HG02623 (cell line): Measurements from ENCODE around the gene DNAJB1.

Experiments
- ATAC-seq: cut with Tn5 transposase; IDR thresholded peaks from one replicate; pipeline ENCODE4 v1.9.1; 2021; ENCODE audit warnings: moderate library complexity; ENCODE audit not compliant: unreplicated experiment

Gene DNAJB1

DNA sequence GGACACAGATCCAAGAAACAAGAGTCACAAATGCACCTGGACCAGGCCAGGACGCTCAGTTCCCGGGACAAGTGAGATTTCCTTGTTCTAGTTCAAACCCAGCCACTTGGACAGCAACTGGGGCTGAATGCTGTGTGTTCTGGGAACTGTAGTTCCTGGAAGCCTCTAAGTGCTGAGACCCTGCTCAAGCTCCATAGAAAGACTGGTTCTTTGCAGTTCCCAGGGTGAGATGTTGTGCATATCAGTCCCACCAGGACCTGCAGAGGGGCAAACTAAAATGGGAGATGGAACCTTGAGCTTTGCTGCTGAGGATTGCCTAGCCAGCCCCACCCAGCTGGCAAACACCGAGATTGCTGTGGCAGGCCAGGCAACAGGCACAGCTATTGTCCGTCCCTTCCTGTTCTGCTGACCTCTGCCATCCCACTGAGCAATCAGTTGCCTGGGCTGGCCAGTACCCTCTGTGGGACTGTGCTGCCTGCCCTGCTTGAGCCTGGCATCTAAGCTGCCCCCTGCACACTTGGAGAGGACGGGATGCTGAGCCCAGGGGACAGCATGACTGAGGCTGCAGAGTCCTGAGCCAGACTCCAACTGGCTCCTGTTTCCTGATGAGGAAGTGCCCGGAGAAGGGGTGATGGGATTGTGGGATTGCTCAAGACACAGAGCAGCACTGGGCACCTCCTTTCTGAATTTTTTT lies 20.8 kb downstream of the DNAJB1 start:
- no peak for ATAC-seq

DNA sequence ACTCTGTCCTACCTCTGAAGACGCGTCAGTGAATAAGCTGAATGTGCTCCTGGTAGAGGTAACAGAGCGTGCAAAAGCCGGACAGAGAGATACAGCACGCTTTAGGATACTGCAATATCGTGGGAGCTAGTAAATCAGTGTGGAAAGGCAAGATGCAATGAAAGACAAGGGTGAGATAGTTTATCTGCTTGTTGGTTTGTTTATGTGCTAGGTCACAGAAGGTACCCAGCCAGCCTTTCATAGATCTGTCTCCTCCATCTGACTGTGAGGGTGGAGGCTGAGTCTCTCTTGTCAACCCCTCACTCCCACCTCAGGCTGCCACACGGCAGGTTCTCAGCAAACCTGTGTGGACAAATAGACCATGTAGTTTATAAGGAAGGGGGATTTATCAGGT lies 21.4 kb downstream of the DNAJB1 start:
- ATAC-seq: no peak

DNA sequence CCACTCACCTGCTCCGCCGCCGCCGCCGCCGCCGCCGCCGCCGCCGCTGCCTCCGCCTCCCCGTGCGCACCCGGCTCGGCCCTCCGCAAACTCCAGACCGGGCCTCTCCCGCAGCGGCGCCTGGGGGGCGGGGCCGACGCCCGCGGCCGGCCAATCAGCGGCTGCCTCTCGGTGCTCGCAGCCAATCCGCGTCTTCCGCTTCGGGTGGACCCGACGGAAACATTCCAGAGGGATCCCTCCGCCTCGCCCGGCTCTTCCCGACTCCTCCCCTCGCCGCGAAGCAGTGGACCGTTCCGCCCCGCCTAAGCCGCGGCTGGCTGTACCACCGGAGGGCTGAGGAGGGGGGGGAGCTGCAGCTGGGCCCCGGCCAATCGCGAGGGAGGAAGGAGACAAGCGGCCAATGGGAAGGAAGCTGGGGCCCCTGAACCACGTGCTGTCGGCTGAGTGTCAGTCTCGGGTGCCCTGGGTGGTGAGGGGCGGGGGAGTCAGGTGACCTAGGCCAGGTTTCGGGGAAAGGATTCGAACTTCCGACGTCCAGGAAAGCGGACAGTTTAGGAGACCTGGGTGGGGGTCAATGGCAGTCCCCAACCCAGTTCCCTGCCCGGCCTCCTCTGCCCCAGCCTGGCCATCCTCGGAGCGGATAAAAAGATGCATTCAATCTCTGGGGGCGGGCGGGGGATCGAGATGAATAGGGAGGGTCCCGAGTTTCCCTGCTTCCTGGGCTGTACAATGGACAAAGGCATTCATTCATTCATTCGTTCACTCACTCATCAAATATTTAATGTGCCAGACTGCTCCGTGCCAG lies 22.0 kb downstream of the DNAJB1 start, which contains the start of gene GIPC1:
Gene GIPC1 (minus strand): TSS at position 99 of the 805 bp plus-strand sequence. CDS start 13,151 bp downstream, outside the sequence.
- ATAC-seq: no peak

DNA sequence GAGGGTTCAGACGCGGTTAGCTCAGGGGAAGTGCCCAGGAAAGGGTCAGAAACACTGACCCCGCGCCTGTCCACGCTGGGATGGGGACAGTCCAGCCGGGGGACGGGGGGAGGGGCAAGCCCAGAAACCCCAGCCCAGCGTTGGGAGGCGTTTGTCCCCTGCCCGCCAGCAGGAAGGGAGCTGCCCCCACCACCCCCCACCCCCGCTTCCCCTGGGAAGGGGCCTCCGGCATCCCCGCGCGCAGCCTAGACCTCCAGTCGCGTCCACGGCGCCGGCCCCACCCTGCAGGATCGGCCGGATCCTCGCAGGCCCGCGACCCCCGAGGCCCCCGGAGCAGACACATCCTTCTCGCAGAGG lies 22.5 kb downstream of the DNAJB1 start:
- ATAC-seq: no peak

DNA sequence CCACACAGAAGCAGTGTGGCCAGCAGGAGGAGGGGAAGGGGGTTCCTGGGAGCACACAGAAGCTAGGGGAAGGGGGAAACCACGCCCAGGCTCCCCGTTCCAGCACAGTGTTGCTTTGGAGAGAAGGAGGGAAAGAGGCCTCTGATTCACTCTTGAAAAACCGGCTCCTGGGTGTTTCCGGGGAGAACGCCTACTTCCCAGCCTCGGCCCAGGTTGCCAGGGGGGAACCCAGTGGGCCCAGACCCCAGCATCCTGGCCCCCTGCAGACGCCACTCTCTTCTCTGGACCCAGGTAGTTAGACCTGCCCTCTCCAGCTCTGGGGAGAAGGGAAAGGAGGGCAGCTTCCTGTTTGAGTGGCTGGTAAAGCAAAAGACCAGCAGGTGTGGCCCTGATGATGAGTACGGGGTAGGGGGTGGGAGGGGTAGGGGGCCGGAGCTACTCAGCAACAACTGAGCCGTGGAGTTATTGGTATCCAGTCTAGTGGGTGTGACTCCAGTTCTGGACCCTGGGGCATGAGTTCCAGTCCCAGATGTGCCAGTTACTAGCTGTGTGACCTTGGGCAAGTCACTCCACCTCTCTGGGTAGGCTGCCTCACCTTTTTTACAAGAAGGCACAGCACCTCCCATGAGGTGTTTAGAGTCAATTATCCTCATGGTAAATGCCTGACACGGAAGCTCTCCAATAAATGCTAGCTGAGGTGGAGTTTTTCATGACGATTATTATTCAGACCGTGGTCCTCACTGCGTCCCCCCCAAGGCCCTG lies 23.1 kb downstream of the DNAJB1 start:
- ATAC-seq: no peak

DNA sequence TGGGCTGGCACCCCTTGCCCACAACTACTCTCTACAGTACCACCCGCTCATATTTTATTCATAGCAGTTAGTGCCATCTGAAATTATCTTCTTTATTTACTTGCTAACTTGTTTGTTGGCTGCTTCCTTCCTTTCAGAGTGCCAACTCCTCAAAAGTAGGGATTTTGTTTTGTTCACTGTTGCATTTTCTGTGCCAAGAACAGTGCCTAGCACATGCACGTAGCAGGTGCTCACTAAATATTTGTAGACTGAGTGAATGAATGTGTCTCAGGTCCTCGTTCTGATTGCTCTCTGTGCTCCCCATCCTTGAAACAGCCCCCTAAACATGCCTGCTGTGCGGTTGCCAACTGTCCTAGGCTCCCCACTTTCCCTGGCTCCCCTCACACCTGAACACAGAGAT lies 23.8 kb downstream of the DNAJB1 start:
- ATAC-seq: no peak

DNA sequence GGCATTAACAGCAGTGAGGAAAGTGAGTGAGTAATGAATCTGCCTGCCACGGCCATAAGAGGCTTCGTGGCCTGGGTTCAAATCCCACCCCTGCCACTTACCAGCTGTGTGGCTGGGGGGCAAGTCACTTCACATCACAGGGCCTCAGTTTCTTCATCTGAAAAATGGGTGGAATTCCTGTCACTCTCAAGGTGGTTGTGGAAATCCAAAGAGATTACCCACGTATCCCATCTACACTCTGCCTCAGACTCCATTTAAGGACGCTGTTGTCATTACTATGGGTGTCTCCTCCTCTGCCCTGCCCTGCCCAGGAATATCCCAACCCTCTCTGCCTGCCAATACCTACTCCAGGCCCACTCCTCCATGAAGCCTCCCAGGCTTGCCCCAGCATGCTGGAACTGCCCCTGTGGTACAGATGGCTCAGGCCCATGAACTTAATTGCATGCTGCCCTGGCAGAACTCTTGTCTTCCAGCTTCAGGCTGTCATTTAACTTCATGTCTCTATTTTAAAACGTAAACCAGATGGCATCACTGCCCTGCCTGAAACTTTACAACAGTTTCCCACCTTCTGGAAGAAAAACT lies 25.4 kb downstream of the DNAJB1 start:
- ATAC-seq: no peak

DNA sequence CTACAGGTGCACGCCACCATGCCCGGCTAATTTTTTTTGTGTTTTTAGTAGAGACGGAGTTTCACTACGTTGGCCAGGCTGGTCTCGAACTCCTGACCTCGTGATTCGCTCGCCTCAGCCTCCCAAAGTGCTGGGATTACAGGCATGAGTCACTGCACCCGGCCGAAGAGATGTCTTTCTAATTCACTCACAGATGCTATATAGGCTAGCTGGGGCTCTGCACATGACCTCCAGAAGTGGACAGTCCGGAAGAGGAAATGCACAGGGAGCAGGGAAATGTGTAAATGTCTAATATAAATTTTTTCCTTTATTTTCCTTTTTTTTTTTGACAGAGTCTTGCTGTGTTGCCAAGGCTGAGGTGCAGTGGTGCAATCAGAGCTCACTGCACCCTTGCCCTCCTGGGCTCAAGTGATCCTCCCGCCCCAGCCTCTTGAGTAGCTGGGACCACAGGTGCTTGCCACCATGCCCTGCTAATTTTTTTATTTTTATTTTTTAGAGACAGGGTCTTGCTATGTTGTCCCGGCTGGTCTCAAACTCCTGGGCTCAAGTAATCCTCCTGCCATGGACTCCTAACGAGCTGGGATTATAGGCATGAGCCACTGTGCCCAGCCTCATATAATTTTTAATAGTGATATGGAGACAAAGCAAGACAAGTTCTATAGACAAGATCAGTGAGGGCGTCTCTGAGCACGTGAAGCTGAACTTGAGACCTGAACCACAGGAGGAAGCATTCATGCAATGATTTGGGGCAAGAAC lies 30.6 kb downstream of the DNAJB1 start:
- no peak for ATAC-seq

DNA sequence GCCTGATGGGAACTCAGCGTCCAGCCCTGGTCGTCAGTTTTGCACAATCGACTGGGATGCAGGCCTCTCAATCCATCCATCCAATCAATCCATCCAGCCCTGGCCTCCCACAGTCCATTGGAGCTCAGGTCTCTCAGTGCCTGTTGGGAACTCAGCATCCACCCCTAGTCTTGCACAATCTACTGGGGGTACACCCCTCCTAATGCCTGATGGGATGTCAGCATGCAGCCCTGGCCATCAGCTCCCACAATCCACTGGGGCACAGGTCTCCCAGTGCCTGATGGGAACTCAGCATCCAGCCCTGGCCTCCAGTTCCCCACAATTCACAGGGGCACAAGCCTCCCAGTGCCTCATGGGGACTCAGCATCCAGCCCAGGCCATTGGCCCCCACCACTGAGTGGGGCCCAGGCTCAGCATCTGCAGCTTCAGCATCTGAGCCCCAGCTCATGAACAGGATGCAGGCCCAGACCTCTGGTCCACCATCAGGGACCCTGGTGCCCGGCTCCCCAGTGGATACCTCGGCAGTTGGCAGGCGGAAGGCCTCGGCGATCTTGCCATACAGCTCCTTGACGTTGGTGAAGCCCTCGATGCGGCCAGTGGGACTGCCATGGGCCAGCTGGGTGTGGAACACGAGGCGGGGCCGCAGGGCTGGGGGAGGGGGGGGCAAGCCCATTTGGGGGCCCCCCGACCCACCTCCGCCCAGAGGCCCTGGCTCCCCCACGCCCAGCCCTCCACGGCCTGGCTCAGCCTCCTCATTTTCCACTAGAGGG lies 35.8 kb downstream of the DNAJB1 start:
- ATAC-seq: no peak

DNA sequence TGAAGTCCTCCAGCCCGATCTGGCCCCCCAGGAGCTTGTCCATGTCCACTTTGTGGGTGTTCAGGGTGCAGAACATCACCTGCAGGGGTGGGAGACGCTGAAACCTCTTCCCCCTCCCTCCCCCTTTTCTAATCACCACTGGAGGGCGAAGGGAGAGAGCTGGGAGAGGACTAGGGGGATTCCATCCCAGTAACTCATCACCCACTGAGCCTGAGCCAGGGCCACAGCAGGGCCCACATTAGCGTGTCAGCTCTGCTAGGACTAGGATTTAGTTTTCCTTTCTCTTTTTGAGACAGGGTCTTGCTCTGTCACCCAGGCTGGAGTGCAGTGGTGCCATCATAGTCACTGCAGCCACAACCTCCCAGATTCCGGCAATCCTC lies 37.5 kb downstream of the DNAJB1 start:
- no peak for ATAC-seq

DNA sequence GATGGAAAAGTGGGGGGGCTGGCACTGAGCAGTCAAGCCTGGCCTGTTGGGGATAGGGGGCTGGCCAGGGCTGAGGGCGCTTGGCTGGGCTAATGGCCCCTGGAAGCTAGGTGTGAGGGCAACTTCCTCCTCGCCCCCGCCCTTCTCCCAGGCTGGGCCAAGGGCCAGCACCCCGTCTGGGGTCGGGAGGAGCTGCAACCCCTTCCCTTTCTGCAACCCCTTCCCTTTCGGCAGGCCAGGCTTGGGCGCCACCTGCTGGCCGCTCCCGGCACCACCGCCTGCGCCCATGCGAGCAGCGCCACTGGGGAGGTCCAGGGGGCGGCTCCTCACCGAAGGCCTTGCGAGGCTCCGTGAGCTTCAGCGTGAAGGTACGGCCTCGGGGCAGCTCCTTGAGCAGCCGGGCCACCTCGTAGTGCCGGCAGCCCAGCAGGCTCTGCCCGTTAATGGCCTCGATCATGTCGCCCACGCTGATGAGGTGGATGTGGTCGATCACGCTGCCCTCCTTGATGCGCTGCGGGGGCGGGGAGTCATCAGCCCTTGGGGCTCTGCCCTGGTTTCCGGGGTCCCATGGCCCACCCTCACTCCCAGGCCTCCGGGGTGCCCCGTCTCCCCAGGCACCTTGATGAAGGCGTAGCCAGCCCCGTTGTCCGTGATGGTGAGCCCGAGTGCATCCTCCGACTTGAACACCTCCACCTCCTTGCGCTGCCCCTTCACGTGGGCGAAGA lies 38.1 kb downstream of the DNAJB1 start:
- ATAC-seq: no peak

DNA sequence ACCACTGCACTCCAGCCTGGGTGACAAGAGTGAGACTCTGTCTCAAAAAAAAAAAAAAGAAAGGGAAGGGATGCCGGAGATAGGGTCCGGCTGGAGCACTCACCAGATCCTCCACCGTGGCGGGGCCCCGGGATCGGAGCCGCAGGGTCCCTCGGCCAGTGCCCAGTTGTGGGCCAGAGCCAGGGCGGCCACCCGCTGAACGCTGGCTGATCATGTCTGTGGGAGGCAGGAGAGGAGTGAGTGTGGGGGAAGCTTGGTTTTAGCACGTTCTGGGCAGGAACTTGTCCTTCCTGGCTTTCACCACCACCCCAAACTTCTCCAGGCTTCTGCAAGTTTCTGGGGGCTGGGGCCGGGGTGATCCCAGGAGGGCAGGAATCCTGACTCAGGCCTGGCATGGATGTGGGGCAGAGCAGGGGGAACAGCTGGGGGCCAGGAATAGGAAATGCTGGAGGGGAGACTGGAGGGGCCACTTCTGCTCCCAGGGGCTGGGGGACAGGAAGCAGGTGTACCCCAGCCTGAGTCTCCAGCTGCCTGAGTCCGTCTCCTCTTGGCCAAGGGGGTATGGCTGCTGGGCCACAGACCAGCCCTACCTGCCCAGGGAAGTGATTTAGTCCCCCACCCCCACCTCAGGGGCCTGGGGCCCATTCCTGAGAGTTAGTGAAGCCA lies 38.8 kb downstream of the DNAJB1 start:
- ATAC-seq: no peak

DNA sequence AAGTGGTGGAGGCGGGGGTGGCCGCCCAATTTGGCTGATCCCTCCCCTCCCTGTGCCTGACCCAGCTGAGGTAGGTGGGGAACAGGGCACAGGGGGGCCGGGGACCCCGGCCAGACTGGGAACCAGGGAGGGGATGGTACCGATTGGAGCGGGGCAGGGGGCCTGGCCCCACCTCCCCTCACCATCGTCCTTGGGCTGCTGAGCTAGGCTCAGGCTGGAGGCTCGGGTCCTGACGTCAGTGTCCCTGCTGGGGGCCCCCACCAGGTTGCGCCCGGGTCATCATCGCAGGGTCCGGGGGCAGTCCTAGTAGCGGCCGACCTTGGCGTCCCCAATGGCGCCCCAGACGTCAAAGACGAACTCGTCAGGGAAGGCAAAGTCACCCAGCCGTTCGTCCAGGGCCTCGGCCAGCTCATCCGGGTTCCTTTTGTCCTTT lies 40.1 kb downstream of the DNAJB1 start:
- ATAC-seq: no peak

DNA sequence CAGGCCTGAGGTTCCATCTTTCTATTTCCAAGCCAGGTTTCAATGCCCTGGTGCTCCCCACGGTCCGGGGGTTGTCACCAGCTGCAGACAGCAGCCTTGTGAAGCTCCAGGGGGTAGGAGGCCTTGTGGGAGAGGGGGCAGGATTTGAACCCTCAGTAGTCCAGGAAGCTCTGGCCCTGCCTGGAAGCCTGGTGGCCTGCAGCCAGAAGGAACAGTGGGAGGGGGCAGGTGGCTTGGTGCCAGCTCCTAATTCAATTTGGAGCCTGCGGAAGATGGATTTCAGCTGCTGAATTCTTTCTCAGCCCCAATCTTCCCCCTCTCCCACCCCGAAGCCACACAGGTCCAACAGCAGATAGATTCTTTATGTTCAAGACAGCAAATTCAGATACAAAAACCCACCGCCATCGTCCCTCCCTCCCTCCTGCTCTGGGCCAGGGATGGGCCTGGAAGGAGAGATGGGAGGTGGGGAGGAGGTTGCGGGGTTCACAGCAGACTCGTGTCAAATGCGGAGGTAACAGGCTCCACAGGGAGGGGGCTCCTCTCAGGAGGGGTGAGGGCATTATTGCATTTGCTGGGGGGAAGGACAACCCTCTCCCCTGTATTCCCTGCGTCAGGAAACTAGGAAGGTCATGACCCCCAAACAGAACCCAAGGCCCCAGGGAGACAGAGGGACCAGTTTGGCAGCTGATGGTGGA lies 40.6 kb downstream of the DNAJB1 start:
- ATAC-seq: no peak

DNA sequence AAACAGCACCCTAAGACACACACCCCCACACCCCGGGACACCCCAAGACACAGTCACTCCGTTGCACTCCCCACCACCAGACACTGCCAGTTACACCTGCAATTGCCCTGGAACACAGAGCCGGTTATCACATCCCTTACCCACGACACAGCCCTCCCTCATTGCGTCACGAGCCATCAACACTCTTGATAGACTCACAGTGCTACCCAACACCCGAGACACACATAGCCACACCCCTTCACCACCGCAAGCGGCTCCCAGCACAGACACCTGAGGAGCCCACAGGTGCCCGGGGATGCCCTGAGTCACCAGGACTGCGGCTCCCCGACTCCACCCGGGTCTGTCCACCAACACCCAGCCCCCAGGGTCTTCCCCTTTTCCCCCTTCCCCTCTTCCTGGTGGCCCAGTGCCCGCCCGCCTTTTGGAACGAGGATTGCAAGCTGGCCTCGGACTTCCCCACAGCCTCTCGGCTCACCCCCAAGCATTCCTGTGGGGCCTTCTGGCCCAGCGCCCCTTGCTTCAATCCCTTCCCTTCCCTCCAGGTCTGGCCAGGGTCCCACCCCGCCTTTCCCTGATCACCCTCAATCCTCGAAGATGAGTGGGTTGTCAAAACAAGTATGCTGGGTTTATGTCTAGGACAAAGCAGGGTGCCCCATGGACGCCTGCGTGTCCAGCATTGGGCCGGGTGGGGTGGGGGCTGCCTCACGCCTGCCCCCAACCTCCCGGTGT lies 41.4 kb downstream of the DNAJB1 start:
- ATAC-seq: no peak

DNA sequence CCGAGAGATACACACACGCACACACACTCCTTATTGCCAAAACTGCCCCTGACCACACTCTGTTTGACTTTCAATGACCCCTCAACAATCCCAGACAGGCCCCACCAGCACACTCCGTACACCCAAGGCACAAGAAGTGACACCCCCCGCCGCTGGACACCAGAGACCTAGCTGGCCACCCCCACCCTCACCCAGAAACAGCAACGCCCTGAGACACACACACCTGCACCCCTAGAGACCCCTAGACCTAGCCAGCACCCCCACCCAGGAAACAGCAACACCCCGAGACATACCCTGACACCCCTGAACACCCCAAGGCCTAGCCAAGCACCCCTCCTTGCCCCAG lies 41.9 kb downstream of the DNAJB1 start:
- no peak for ATAC-seq

DNA sequence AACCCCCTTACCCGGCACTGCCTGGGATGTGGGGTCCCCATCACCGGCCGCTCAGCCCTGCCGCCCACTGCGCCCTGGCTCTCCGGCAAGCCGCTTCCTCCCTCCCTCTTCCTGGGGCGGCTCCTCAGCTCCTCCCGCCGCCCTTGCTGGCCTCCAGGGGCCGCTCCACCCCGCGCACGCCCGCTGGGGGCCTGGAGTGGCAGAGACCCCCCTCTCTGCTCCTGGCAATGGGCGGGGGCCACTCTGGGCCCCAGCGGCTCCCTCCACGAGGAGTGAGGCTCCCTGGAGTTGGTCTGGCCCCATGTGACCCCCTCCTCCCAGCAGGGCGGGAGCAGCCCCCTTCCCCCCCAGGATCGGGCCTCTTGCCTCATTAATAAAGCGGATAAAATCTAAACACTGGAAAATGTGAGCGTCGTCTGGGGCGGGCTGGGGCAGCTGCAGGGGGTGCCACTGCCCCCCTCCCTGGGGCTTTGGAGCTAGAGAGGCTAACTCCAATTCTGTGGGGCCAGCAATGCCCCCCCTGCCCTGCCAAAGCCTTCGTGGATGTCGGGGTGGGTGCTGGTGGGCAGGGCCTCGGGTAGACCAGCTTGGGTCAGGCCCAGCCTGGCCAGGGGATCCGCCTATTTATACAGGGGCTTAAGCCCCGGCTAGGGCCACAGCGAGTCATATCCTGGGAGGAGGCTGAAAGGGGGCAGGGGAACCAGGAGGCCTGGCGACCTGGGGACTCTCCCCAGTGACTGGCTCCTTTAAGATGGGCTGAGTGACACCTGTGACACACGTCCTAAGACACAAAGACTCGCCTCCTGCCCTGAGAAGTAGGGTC lies 42.7 kb downstream of the DNAJB1 start, which contains the start of gene PTGER1:
Gene PTGER1 (minus strand): TSS at position 104 of the 823 bp plus-strand sequence. CDS start 1,034 bp downstream, outside the sequence.
- ATAC-seq: no peak
